Measurements from ENCODE around the gene SERPINC1. TPM values are rescaled to one million over a fixed set of nuclear protein-coding genes. Genes with fewer than 3 reads are reported as not detected.

SERPINC1 gene
- total and polyA plus RNA-seq, 10 of the 15 experiments (the other 5 are each of a cell fraction or from before 2014, with no cell fraction given), result 0.11 to 0.44 TPM; not detected in 8

- POLR2A ChIA-PET, result interaction anchor here (0.6 to 1.1 kb wide), 2 partner anchors 13 to 348 kb away, joined by 3 read pairs; no protein-coding TSS in a partner anchor
- no TSS peak for BruUV-seq (replicated peaks)
Observed at GRCh38 chr1:173888749-173889148, 28.4 kb downstream of the SERPINC1 start.

More at GRCh38 chr1:173888749-173889148, 28.4 kb downstream of the SERPINC1 start:
- no peaks in the 10 kb centered on the region for H3K9me3 ChIP-seq (replicated peaks; ENCODE audit: control insufficient read depth, insufficient read depth, low read length)
- no peaks in the 10 kb centered on the region for H3K4me1 ChIP-seq (ENCODE audit: control insufficient read depth, insufficient read depth, low read length)
- H3K27me3 ChIP-seq (replicated peaks in 1 of 2; ENCODE audit: control insufficient read depth in 2 of 2, insufficient read depth in 2 of 2, low read length in 1 of 2), result no peaks in the 10 kb centered on the region
- SMC1A ChIA-PET (ENCODE audit: uncharacterized antibody, unreplicated experiment), result interaction anchor here (0.9 to 2.5 kb wide), 2 partner anchors 19 to 23 kb away, joined by 3 to 8 read pairs; no protein-coding TSS in a partner anchor
- no peaks in the 10 kb centered on the region for H3K79me2 ChIP-seq (ENCODE audit: control insufficient read depth, insufficient read depth, low read length)
- FAIRE-seq (no peak), ATAC-seq (no peak), DNase-seq (ENCODE audit: low read depth, low spot score) (no peak)
- H3K36me3 ChIP-seq (ENCODE audit: control insufficient read depth in 2 of 2, insufficient read depth in 2 of 2, low read length in 1 of 2), result peaks cover 0 to 2% of the 10 kb centered on the region in 2 experiments; a peak in 2 of 4 replicates
- intact Hi-C loops (cut with micrococcal nuclease; ENCODE audit: unreplicated experiment), result no loop called here
- no peak overlapping the region for H3K27ac ChIP-seq (ENCODE audit: control insufficient read depth, insufficient read depth)
- H3K4me3 ChIP-seq, result no peak overlapping the region
- no peak for TF ChIP-seq SREBF2 (IDR thresholded peaks at IDR 0.05; ENCODE audit: low read length)
- no peak for TF ChIP-seq YBX1 (IDR thresholded peaks at IDR 0.05)
- TF ChIP-seq CHD1 (IDR thresholded peaks at IDR 0.05; ENCODE audit: low read depth, low read length), result no peak
- TF ChIP-seq POLR2AphosphoS5 (IDR thresholded peaks at IDR 0.05; ENCODE audit: low read length), result no peak
- TF ChIP-seq ZBTB33 (IDR thresholded peaks at IDR 0.05), result no peak
- TF ChIP-seq USF1 (IDR thresholded peaks at IDR 0.05; ENCODE audit: borderline replicate concordance, extremely low read length, insufficient read depth, low read depth, low read length), result no peak
- H3K4me2 ChIP-seq (ENCODE audit: control insufficient read depth, insufficient read depth), result no peak overlapping the region
- in situ Hi-C loops (cut with MboI), result no loop called here
- CTCF ChIA-PET, result interaction anchor here (0.7 to 1.2 kb wide), 4 partner anchors 8 to 49 kb away, joined by 3 to 4 read pairs (median 3); no protein-coding TSS in a partner anchor
- no peaks in the 10 kb centered on the region for H4K20me1 ChIP-seq (ENCODE audit: control insufficient read depth, insufficient read depth)
- no peak overlapping the region for H2AFZ ChIP-seq (ENCODE audit: control insufficient read depth, low read depth, low read length)
- no peak overlapping the region for H3K9ac ChIP-seq (ENCODE audit: control insufficient read depth, insufficient read depth, low read length)
- RAD21 ChIA-PET (ENCODE audit: unreplicated experiment), result interaction anchor here (1.3 kb wide), 1 partner anchor 459 kb away, joined by 5 read pairs; no protein-coding TSS in a partner anchor

All from GM12878 (cell line).